Measurements from ENCODE around the gene FHIT. TPM values are rescaled to one million over a fixed set of nuclear protein-coding genes. Genes with fewer than 3 reads are reported as not detected.

Gene FHIT
- total and polyA plus RNA-seq, 4 donors, result 6.9 to 16.5 (median 9.9) TPM

DNA sequence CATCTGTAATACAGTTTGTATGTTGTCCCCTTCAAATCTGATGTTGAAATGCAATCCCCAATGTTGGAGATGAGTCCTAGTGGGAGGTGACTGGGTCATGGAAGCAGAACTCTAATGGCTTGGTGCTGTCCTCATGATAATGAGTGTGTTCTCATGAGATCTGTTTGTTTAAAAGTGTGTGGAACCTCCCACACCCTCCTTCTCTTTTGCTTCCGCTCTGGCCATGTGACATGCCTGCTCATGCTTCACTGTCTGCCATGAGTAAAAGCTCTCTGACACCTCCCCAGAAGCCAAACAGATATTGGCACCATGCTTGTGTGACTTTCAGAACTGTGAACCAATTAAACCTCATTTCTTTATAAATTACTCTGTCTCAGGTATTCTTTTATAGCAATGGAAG, 1407.4 kb downstream of the FHIT start:
- WGBS (ENCODE audit: insufficient coverage), result no CpG with 5 or more reads among the region's 1 CpG

GRCh38 chr3:59839810-59840515, 1411.3 kb downstream of the FHIT start:
- H3K27ac ChIP-seq (ENCODE audit: low read depth, low read length), result no peak overlapping the region
- no peaks in the 10 kb centered on the region for H3K27me3 ChIP-seq (ENCODE audit: control insufficient read depth, insufficient read depth, low read length)
- WGBS (ENCODE audit: insufficient coverage), result no CpG with 5 or more reads among the region's 1 CpG
- H3K4me1 ChIP-seq (ENCODE audit: control insufficient read depth, insufficient read depth, low read length), result no peaks in the 10 kb centered on the region
- H3K9me3 ChIP-seq (ENCODE audit: control insufficient read depth, insufficient read depth, low read length), result no peaks in the 10 kb centered on the region
- no peaks in the 10 kb centered on the region for H3K36me3 ChIP-seq (ENCODE audit: control insufficient read depth, insufficient read depth, low read length)
- no peak for DNase-seq (ENCODE audit: low read depth in 4 of 6, low spot score in 6 of 6)
- no peak overlapping the region for H3K4me3 ChIP-seq (ENCODE audit: low read depth, low read length)

More for the DNA sequence above, 1407.4 kb downstream of the FHIT start:
- no peaks in the 10 kb centered on the region for H3K36me3 ChIP-seq (ENCODE audit: control insufficient read depth, insufficient read depth, low read length)
- H3K27me3 ChIP-seq (ENCODE audit: control insufficient read depth, insufficient read depth, low read length), result no peaks in the 10 kb centered on the region
- H3K9me3 ChIP-seq (ENCODE audit: control insufficient read depth, insufficient read depth, low read length), result no peaks in the 10 kb centered on the region
- no peak overlapping the region for H3K4me3 ChIP-seq (ENCODE audit: low read depth, low read length)
- DNase-seq (ENCODE audit: low read depth in 4 of 6, low spot score in 6 of 6), result peak in 1 of 6 donors; percentile 47
- H3K4me1 ChIP-seq (ENCODE audit: control insufficient read depth, insufficient read depth, low read length), result no peaks in the 10 kb centered on the region
- H3K27ac ChIP-seq (ENCODE audit: low read depth, low read length), result no peak overlapping the region

DNA sequence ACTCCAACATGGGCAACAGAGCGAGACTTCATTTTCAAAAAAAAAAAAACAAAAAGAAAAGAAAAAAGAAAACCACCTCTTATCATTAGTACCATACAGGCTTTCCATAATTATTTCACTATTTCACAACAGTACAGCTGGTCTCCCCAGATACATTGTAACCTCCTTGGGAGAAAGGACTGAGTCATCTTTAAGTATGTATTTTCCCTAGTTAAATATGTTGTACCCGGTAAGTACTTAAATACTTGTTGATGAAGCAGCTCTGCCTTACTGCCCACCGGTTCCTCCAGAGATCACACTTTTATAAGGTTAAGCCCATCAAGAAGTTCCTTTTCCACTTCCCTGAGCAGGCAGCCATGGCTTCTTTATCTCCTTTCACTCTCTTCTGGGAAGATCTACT, 1412.0 kb downstream of the FHIT start:
- 100% methylated on average over 2 of the region's 3 CpGs for WGBS (ENCODE audit: insufficient coverage)
- H3K27ac ChIP-seq (ENCODE audit: low read depth, low read length), result no peak overlapping the region

DNA sequence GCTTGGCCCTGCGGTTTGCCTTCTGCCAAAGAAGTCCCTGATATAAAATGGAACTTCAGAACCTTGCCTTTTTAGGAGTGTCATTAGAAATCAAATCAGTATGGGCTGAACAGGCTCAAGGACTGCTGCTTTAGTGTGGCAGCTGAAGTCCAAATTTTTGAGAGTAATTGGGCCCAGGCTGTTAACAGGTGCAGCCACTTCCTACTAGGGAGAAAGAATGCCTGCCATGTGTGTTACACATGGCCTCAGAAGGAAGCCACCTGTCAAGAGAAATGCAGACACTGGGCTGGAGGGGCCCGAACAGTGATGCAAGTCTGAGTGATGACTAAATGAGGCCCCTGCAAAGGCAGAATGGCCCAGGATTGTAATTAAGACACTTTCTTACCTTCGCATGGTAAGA, 1414.7 kb downstream of the FHIT start:
- no peaks in the 10 kb centered on the region for H3K9me3 ChIP-seq (ENCODE audit: control insufficient read depth, insufficient read depth, low read length)
- no peak overlapping the region for H3K27ac ChIP-seq (ENCODE audit: low read depth, low read length)
- no peaks in the 10 kb centered on the region for H3K4me1 ChIP-seq (ENCODE audit: control insufficient read depth, insufficient read depth, low read length)
- no peak for DNase-seq (ENCODE audit: low read depth in 4 of 6, low spot score in 6 of 6)
- H3K27me3 ChIP-seq (ENCODE audit: control insufficient read depth, insufficient read depth, low read length), result no peaks in the 10 kb centered on the region
- no peaks in the 10 kb centered on the region for H3K36me3 ChIP-seq (ENCODE audit: control insufficient read depth, insufficient read depth, low read length)
- H3K4me3 ChIP-seq (ENCODE audit: low read depth, low read length), result no peak overlapping the region
- 92% methylated on average over 2 of the region's 3 CpGs for WGBS (ENCODE audit: insufficient coverage)

More for the DNA sequence above, 1412.0 kb downstream of the FHIT start:
- Histone ChIP-seq H3K4me1 (ENCODE audit: control insufficient read depth, insufficient read depth, low read length) (no peaks in the 10 kb centered on the region), H3K9me3 (ENCODE audit: control insufficient read depth, insufficient read depth, low read length) (no peaks in the 10 kb centered on the region), H3K36me3 (ENCODE audit: control insufficient read depth, insufficient read depth, low read length) (no peaks in the 10 kb centered on the region), H3K27me3 (ENCODE audit: control insufficient read depth, insufficient read depth, low read length) (no peaks in the 10 kb centered on the region), H3K4me3 (ENCODE audit: low read depth, low read length) (no peak overlapping the region)
- no peak for DNase-seq (ENCODE audit: low read depth in 4 of 6, low spot score in 6 of 6)

- 80% methylated on average over 1 of the region's 3 CpGs for WGBS (ENCODE audit: insufficient coverage)
- Histone ChIP-seq H3K9me3 (ENCODE audit: control insufficient read depth, insufficient read depth, low read length) (no peaks in the 10 kb centered on the region), H3K27ac (ENCODE audit: low read depth, low read length) (no peak overlapping the region), H3K36me3 (ENCODE audit: control insufficient read depth, insufficient read depth, low read length) (no peaks in the 10 kb centered on the region), H3K27me3 (ENCODE audit: control insufficient read depth, insufficient read depth, low read length) (no peaks in the 10 kb centered on the region), H3K4me1 (ENCODE audit: control insufficient read depth, insufficient read depth, low read length) (no peaks in the 10 kb centered on the region), H3K4me3 (ENCODE audit: low read depth, low read length) (no peak overlapping the region)
- no peak for DNase-seq (ENCODE audit: low read depth in 4 of 6, low spot score in 6 of 6)
Measured at GRCh38 chr3:59832702-59833101, 1418.5 kb downstream of the FHIT start.

DNA sequence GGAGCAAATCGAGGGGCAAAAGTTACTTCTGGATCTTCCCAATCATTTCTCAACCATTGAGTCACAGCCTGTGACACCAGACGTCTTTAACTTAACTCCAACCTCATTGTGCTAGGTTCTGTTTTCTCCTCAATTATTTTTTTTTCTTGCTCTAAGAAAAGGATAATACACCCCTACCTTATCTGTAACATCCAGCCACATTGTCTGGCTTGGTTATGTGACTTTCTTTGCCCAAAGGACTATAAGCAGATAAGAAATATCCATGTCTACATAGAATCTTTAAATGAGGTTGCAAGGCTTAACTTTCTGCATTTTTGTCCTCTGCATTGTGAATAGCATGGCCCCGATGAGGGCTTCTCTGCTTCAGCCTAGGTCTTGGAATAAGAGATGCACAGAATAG, 1419.0 kb downstream of the FHIT start:
- H3K4me1 ChIP-seq (ENCODE audit: control insufficient read depth, insufficient read depth, low read length), result no peaks in the 10 kb centered on the region
- no peaks in the 10 kb centered on the region for H3K36me3 ChIP-seq (ENCODE audit: control insufficient read depth, insufficient read depth, low read length)
- no peak overlapping the region for H3K27ac ChIP-seq (ENCODE audit: low read depth, low read length)
- WGBS (ENCODE audit: insufficient coverage), result 87% methylated on average over 2 of the region's 3 CpGs
- no peak overlapping the region for H3K4me3 ChIP-seq (ENCODE audit: low read depth, low read length)
- no peaks in the 10 kb centered on the region for H3K27me3 ChIP-seq (ENCODE audit: control insufficient read depth, insufficient read depth, low read length)
- H3K9me3 ChIP-seq (ENCODE audit: control insufficient read depth, insufficient read depth, low read length), result no peaks in the 10 kb centered on the region
- no peak for DNase-seq (ENCODE audit: low read depth in 4 of 6, low spot score in 6 of 6)

GRCh38 chr3:59831394-59831793, 1419.9 kb downstream of the FHIT start:
- Histone ChIP-seq H3K27ac (ENCODE audit: low read depth, low read length) (no peak overlapping the region), H3K9me3 (ENCODE audit: control insufficient read depth, insufficient read depth, low read length) (no peaks in the 10 kb centered on the region), H3K4me1 (ENCODE audit: control insufficient read depth, insufficient read depth, low read length) (no peaks in the 10 kb centered on the region), H3K4me3 (ENCODE audit: low read depth, low read length) (no peak overlapping the region), H3K36me3 (ENCODE audit: control insufficient read depth, insufficient read depth, low read length) (no peaks in the 10 kb centered on the region), H3K27me3 (ENCODE audit: control insufficient read depth, insufficient read depth, low read length) (no peaks in the 10 kb centered on the region)
- WGBS (ENCODE audit: insufficient coverage), result 88% methylated on average over 2 of the region's 2 CpGs
- no peak for DNase-seq (ENCODE audit: low read depth in 4 of 6, low spot score in 6 of 6)

GRCh38 chr3:59829527-59829926, 1421.7 kb downstream of the FHIT start:
- Histone ChIP-seq H3K4me1 (ENCODE audit: control insufficient read depth, insufficient read depth, low read length) (no peaks in the 10 kb centered on the region), H3K9me3 (ENCODE audit: control insufficient read depth, insufficient read depth, low read length) (no peaks in the 10 kb centered on the region), H3K27ac (ENCODE audit: low read depth, low read length) (no peak overlapping the region), H3K27me3 (ENCODE audit: control insufficient read depth, insufficient read depth, low read length) (no peaks in the 10 kb centered on the region), H3K4me3 (ENCODE audit: low read depth, low read length) (no peak overlapping the region), H3K36me3 (ENCODE audit: control insufficient read depth, insufficient read depth, low read length) (no peaks in the 10 kb centered on the region)
- WGBS (ENCODE audit: insufficient coverage), result no CpG with 5 or more reads among the region's 1 CpG
- DNase-seq (ENCODE audit: low read depth in 4 of 6, low spot score in 6 of 6), result no peak

DNA sequence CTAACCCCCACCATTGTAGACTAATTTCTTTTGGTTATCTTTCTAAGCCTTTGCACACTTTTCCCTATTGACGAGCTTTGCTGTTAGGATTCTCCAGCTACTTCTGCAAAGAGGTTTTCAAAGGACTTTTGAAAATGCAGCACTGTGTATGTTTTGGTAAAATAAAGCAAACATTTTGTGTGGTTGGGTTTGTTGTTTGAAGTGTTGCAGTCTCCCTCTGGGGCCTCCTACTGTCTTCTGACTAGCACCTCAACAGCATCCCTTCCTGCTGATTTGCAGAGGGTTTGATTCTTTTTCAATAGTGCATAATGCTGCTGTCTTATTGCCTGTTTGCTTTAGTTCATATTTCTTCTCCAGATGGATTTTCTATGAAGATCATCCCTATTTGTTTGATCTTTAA, 1426.4 kb downstream of the FHIT start:
- H3K4me1 ChIP-seq (ENCODE audit: control insufficient read depth, insufficient read depth, low read length), result no peaks in the 10 kb centered on the region
- no peaks in the 10 kb centered on the region for H3K36me3 ChIP-seq (ENCODE audit: control insufficient read depth, insufficient read depth, low read length)
- no peak overlapping the region for H3K27ac ChIP-seq (ENCODE audit: low read depth, low read length)
- no peak for DNase-seq (ENCODE audit: low read depth in 4 of 6, low spot score in 6 of 6)
- H3K9me3 ChIP-seq (ENCODE audit: control insufficient read depth, insufficient read depth, low read length), result peaks cover 2% of the 10 kb centered on the region
- WGBS (ENCODE audit: insufficient coverage), result no CpG with 5 or more reads among the region's 1 CpG
- no peak overlapping the region for H3K4me3 ChIP-seq (ENCODE audit: low read depth, low read length)
- H3K27me3 ChIP-seq (ENCODE audit: control insufficient read depth, insufficient read depth, low read length), result no peaks in the 10 kb centered on the region

- H3K9me3 ChIP-seq (ENCODE audit: control insufficient read depth, insufficient read depth, low read length), result peaks cover 2% of the 10 kb centered on the region
- H3K36me3 ChIP-seq (ENCODE audit: control insufficient read depth, insufficient read depth, low read length), result no peaks in the 10 kb centered on the region
- H3K4me3 ChIP-seq (ENCODE audit: low read depth, low read length), result no peak overlapping the region
- no CpG with 5 or more reads among the region's 1 CpG for WGBS (ENCODE audit: insufficient coverage)
- no peaks in the 10 kb centered on the region for H3K27me3 ChIP-seq (ENCODE audit: control insufficient read depth, insufficient read depth, low read length)
- H3K27ac ChIP-seq (ENCODE audit: low read depth, low read length), result no peak overlapping the region
- peaks cover 7% of the 10 kb centered on the region for H3K4me1 ChIP-seq (ENCODE audit: control insufficient read depth, insufficient read depth, low read length)
- DNase-seq (ENCODE audit: low read depth in 4 of 6, low spot score in 6 of 6), result no peak
Measured at GRCh38 chr3:59821274-59821673, 1430.0 kb downstream of the FHIT start.

Data from spinal cord (tissue), 10 donors.